OCI-LY7 (cell line): Measurements from ENCODE around the gene APRT. TPM values are rescaled to one million over a fixed set of nuclear protein-coding genes. Genes with fewer than 3 reads are reported as not detected.

ENCODE experiments used
- BruUV-seq: library from RNA; stranded (reverse); fragments of 400-500 nt; replicated peaks from 2 replicates; lab custom pipeline; 2021; lab: Mats Ljungman, UMichigan
- CTCF ChIA-PET: fragments of 300-600 bp; sonication (Branson Sonifier 250); formaldehyde crosslinking; loops from one replicate; lab custom pipeline; 2022; ENCODE audit warnings: antibody characterized with exemption; ENCODE audit not compliant: unreplicated experiment; lab: Charles Lee
- POLR2A ChIA-PET: fragments of 300-600 bp; sonication (Branson Sonifier 250); formaldehyde crosslinking; loops from one replicate; lab custom pipeline; 2022; ENCODE audit warnings: antibody characterized with exemption; lab: Charles Lee
- DNase-seq: peaks from one replicate; pipeline ENCODE4 v3.0.0-alpha.2; 2015; ENCODE audit warnings: low spot score
- H2AFZ ChIP-seq: fragments of 200-600 bp; sonication (generic), shearing (Covaris generic); 2 replicates; pipeline ENCODE4 v1.6.1; 2014; ENCODE audit warnings: mild to moderate bottlenecking, antibody characterized with exemption, low read length, moderate library complexity
- H3K27ac ChIP-seq: fragments of 200-600 bp; sonication (generic); 2 replicates; pipeline ENCODE4 v1.5.1; 2014; ENCODE audit warnings: mixed run types, low read depth, mild to moderate bottlenecking, moderate library complexity, low read length, inconsistent platforms; ENCODE audit not compliant: poor library complexity, severe bottlenecking
- H3K36me3 ChIP-seq: fragments of 200-600 bp; sonication (generic); 2 replicates; pipeline ENCODE4 v1.6.1; 2014; ENCODE audit warnings: mild to moderate bottlenecking, antibody characterized with exemption, low read length, moderate library complexity, mixed read lengths; ENCODE audit not compliant: insufficient read depth
- H3K4me1 ChIP-seq: fragments of 200-600 bp; sonication (generic); 2 replicates; pipeline ENCODE4 v1.5.1; 2014; ENCODE audit warnings: mild to moderate bottlenecking, low read length; ENCODE audit not compliant: insufficient read depth, poor library complexity, severe bottlenecking
- H3K4me2 ChIP-seq: fragments of 200-600 bp; sonication (generic); 2 replicates; pipeline ENCODE4 v1.6.1; 2014; ENCODE audit warnings: mild to moderate bottlenecking, low read length
- H3K4me3 ChIP-seq: fragments of 200-600 bp; sonication (generic); 2 replicates; pipeline ENCODE4 v1.5.1; 2014; ENCODE audit warnings: mild to moderate bottlenecking, low read depth, low read length; ENCODE audit not compliant: poor library complexity, severe bottlenecking
- H3K79me2 ChIP-seq: fragments of 200-600 bp; sonication (generic); 2 replicates; pipeline ENCODE4 v1.6.1; 2016; ENCODE audit warnings: low read depth, mild to moderate bottlenecking, low read length, moderate library complexity, mixed read lengths; ENCODE audit not compliant: insufficient read depth
- H3K9me2 ChIP-seq: fragments of 200-600 bp; sonication (generic); 2 replicates; pipeline ENCODE4 v1.6.1; 2016; ENCODE audit warnings: mild to moderate bottlenecking, low read length, mixed read lengths; ENCODE audit not compliant: insufficient read depth
- H3K9me3 ChIP-seq: fragments of 200-600 bp; sonication (generic); 2 replicates; pipeline ENCODE4 v1.6.1; 2014; ENCODE audit warnings: mild to moderate bottlenecking, mixed run types, low read length, mixed read lengths
- H4K20me1 ChIP-seq: fragments of 200-600 bp; sonication (generic); 2 replicates; pipeline ENCODE4 v1.6.1; 2014; ENCODE audit warnings: mild to moderate bottlenecking, antibody characterized with exemption, low read length, moderate library complexity, mixed read lengths; ENCODE audit not compliant: insufficient read depth
- CTCF ChIP-seq: fragments of 200-600 bp; sonication (generic); conservative IDR thresholded peaks from 2 replicates; pipeline ENCODE4 v1.5.1; 2014; ENCODE audit warnings: mild to moderate bottlenecking, antibody characterized with exemption, low read length, moderate library complexity, mixed read lengths
- EZH2phosphoT487 ChIP-seq: fragments of 200-600 bp; sonication (generic); IDR thresholded peaks from 2 replicates; pipeline ENCODE4 v1.6.1; 2018; ENCODE audit warnings: low read depth, borderline replicate concordance, mild to moderate bottlenecking, mixed run types, antibody characterized with exemption, low read length, moderate library complexity, mixed read lengths
- intact Hi-C: fragments of 100-400 bp; cut with micrococcal nuclease; formaldehyde crosslinking; loops from one replicate; pipeline ENCODE4 v1.10.0; 2022; ENCODE audit not compliant: unreplicated experiment
- total RNA-seq, 2 experiments: library from RNA; depleted of rRNA in 1 of 2; stranded (reverse); fragments of >200 nt in 1 of 2; shearing (Covaris generic) in 1 of 2; gene quantifications; 2 replicates each; pipeline ENCODE4 v1.2.3, GENCODE V29; 2014 to 2022

Gene APRT
- total RNA-seq, 2 experiments from 2014 or later = 151 to 216 TPM

- Histone ChIP-seq H3K9me3 (no peaks in the 10 kb centered on the region), H3K9me2 (no peaks in the 10 kb centered on the region), H3K36me3 (no peaks in the 10 kb centered on the region), H3K4me3 (no peak overlapping the region), H2AFZ (no peak overlapping the region), H4K20me1 (peaks cover 7% of the 10 kb centered on the region; the same call in 1 of the 2 replicates), H3K27ac (no peak overlapping the region), H3K79me2 (no peaks in the 10 kb centered on the region), H3K4me1 (peaks cover 20% of the 10 kb centered on the region), H3K4me2 (no peak overlapping the region)
- intact Hi-C loops = no loop called here
- ChIA-PET CTCF (no interaction called here), POLR2A (no interaction called here)
- TF ChIP-seq CTCF (no peak), EZH2phosphoT487 (no peak)
- DNase-seq = no peak
- BruUV-seq = no TSS peak
Measured at GRCh38 chr16:88763502-88764053, 48.1 kb downstream of the APRT start.

DNA sequence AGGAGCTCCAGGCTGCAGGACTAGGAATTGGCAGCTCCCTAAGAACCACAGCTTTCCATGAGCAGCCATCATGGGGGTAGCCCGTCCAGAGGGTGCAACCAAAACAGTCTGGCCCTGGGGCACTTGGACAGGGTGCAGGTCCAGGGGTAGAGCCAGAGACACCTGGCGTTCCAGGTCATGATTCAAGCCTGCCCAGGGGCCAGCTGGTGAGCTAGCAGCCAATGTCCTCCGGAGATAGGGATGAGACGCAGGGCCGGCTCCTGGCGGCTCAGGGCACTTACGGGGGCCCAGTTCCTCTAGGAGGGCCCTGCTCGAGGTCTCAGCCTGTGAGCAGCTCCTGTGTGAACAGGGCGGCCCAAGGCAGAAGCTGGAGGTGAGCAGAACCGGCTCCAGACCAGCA lies 48.8 kb downstream of the APRT start:
- Histone ChIP-seq H3K4me1 (peaks cover 19% of the 10 kb centered on the region), H3K9me3 (no peaks in the 10 kb centered on the region), H2AFZ (no peak overlapping the region), H3K4me2 (no peak overlapping the region), H3K36me3 (no peaks in the 10 kb centered on the region), H3K79me2 (no peaks in the 10 kb centered on the region), H3K27ac (no peak overlapping the region), H4K20me1 (peaks cover 8% of the 10 kb centered on the region; the same call in 1 of the 2 replicates), H3K4me3 (no peak overlapping the region), H3K9me2 (no peaks in the 10 kb centered on the region)
- intact Hi-C loops = no loop called here
- POLR2A ChIA-PET = no interaction called here
- DNase-seq = no peak
- CTCF ChIA-PET = no interaction called here
- no TSS peak for BruUV-seq
- TF ChIP-seq CTCF (no peak), EZH2phosphoT487 (no peak)

DNA sequence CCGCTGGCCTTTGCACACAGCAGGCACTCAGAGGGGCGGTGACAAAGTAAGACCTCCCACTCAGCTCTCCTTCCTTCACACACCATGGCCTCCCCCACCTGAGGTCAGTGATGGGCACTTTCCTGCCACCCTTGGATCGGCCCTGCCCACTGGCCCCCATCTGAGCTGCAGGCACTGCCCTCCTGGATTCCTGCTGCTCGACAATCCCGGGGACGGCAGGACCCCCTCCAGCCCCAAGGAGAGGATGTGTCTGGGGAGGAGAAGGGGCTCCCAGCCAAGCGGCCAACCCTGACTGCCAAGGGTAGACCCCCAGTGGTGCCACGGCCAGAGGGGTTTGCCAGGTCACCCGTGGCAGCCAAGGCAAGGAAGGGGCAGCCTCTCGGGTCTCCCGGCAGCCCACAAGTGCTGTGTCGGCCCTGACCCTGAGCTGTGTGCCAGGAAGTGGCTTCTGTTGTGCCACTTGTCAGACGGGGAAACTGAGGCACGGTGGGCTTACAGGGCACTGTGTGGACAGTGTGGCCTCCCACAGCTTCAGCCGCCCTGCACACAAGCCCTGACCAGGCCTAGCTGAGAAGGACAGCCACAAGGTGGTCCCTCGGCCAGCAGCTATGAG lies 49.4 kb downstream of the APRT start:
- DNase-seq = no peak
- Histone ChIP-seq H2AFZ (no peak overlapping the region), H3K79me2 (no peaks in the 10 kb centered on the region), H3K9me3 (no peaks in the 10 kb centered on the region), H3K4me1 (peaks cover 13% of the 10 kb centered on the region), H3K27ac (no peak overlapping the region), H3K4me3 (no peak overlapping the region), H3K36me3 (no peaks in the 10 kb centered on the region), H3K4me2 (no peak overlapping the region), H3K9me2 (no peaks in the 10 kb centered on the region), H4K20me1 (peaks cover 8% of the 10 kb centered on the region; the same call in 1 of the 2 replicates)
- POLR2A ChIA-PET = no interaction called here
- intact Hi-C loops = no loop called here
- BruUV-seq = no TSS peak
- TF ChIP-seq CTCF (no peak), EZH2phosphoT487 (no peak)
- CTCF ChIA-PET = no interaction called here
